Measurements from ENCODE around the gene CCDC154.
"Not testable (repeated sequence)": the region's sequence is repeated elsewhere in the genome, so short reads cannot be mapped to it uniquely, and the experiment has no call there.

The CCDC154 gene

GRCh38 chr16:1472974-1473373 lies 28.6 kb upstream of the CCDC154 start:
- DNase-seq (ENCODE audit: low read depth), result no peak
- H3K4me3 ChIP-seq (ENCODE audit: control insufficient read depth, low read depth, low read length), result no peak overlapping the region
- TF ChIP-seq, protein P1, sequence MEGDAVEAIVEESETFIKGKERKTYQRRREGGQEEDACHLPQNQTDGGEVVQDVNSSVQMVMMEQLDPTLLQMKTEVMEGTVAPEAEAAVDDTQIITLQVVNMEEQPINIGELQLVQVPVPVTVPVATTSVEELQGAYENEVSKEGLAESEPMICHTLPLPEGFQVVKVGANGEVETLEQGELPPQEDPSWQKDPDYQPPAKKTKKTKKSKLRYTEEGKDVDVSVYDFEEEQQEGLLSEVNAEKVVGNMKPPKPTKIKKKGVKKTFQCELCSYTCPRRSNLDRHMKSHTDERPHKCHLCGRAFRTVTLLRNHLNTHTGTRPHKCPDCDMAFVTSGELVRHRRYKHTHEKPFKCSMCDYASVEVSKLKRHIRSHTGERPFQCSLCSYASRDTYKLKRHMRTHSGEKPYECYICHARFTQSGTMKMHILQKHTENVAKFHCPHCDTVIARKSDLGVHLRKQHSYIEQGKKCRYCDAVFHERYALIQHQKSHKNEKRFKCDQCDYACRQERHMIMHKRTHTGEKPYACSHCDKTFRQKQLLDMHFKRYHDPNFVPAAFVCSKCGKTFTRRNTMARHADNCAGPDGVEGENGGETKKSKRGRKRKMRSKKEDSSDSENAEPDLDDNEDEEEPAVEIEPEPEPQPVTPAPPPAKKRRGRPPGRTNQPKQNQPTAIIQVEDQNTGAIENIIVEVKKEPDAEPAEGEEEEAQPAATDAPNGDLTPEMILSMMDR (conservative IDR thresholded peaks at IDR 0.05; ENCODE audit: control insufficient read depth, insufficient read depth, low read depth, low read length), result no peak

GRCh38 chr16:1471569-1472194 lies 27.3 kb upstream of the CCDC154 start:
- H3K4me3 ChIP-seq (ENCODE audit: control insufficient read depth, low read depth, low read length), result no peak overlapping the region
- TF ChIP-seq, protein P1 (conservative IDR thresholded peaks at IDR 0.05; ENCODE audit: control insufficient read depth, insufficient read depth, low read depth, low read length), result no peak
- no peak for DNase-seq (ENCODE audit: low read depth)

DNA sequence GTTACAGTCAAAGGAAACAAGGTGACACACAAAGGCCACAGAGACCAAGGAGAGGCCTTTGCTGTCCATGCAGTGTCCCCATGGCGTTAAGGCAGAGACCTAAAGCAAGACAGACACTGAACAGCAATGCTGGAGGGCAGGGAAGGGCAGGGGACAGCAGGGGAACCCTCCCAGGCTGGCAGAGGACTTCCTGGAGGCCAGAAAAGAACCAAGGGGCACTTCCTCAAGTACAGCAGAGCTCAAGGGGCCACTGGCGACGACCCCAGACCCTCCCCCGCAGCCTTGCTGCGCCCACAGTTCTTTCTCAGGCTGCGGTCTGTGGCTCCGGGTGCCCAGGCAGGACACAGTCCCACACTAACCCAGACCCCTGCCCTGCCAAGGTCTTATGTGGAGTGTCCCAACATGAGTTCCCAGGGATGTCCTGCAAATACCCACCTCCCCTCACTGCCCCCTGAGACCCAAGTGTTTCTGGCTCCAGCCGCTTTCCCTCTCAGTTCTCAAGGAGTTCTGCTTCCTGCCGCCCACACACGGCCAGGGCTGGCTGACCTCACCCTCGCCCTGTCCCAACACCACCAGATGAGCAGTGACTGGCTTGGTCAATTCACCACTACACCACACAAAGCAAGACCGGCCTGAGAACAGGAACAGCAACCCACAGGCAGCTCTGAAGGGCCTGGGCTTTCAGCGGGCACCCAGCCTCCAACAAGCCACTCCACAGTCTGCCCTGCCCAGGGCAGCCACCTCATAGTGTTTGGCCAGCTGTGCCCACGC lies 26.3 kb upstream of the CCDC154 start:
- H3K4me3 ChIP-seq (ENCODE audit: control insufficient read depth, low read depth, low read length), result no peak overlapping the region
- TF ChIP-seq, protein P1 (conservative IDR thresholded peaks at IDR 0.05; ENCODE audit: control insufficient read depth, insufficient read depth, low read depth, low read length), result no peak
- DNase-seq (ENCODE audit: low read depth), result peak; percentile 80

- H3K4me3 ChIP-seq (ENCODE audit: control insufficient read depth, low read depth, low read length), result no peak overlapping the region
- DNase-seq (ENCODE audit: low read depth), result peak; percentile 35
- TF ChIP-seq, protein P1 (conservative IDR thresholded peaks at IDR 0.05; ENCODE audit: control insufficient read depth, insufficient read depth, low read depth, low read length), result no peak
These were observed 25.4 kb upstream of the CCDC154 start for GRCh38 chr16:1469693-1470201.

DNA sequence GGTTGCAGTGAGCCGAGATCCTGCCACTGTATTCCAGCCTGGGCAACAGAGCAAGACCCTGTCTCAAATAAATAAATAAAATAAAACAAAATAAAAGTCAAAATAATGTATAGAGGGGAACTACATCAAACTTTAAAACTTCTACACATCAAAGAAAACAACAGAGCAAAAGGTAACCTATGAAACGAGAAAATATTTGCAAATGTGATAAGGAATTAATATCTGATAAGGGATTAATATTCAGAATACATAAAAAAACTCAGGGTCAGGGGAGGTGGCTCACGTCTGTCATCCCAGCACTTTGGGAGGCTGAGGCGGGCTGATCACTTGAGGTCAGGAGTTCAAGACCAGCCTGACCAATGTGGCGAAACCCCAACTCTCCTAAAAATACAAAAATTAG lies 24.8 kb upstream of the CCDC154 start:
- not testable (repeated sequence) for DNase-seq (ENCODE audit: low read depth); H3K4me3 ChIP-seq (ENCODE audit: control insufficient read depth, low read depth, low read length)

- TF ChIP-seq, protein P1 (conservative IDR thresholded peaks at IDR 0.05; ENCODE audit: control insufficient read depth, insufficient read depth, low read depth, low read length), result no peak
- peak; percentile 51 for DNase-seq (ENCODE audit: low read depth)
- peak overlapping the region; percentile 13 for H3K4me3 ChIP-seq (ENCODE audit: control insufficient read depth, low read depth, low read length)
These were observed 24.1 kb upstream of the CCDC154 start for GRCh38 chr16:1468426-1468810.

GRCh38 chr16:1466968-1467521 lies 22.7 kb upstream of the CCDC154 start:
- TF ChIP-seq, protein P1 (conservative IDR thresholded peaks at IDR 0.05; ENCODE audit: control insufficient read depth, insufficient read depth, low read depth, low read length), result no peak
- H3K4me3 ChIP-seq (ENCODE audit: control insufficient read depth, low read depth, low read length), result no peak overlapping the region
- DNase-seq (ENCODE audit: low read depth), result no peak
